Immature natural killer cell (primary cell): ENCODE measurements around the gene FBRSL1. TPM values are rescaled to one million over a fixed set of nuclear protein-coding genes. Genes with fewer than 3 reads are reported as not detected.

Experiments
- DNase-seq, 3 donors: peaks; one replicate each; pipeline ENCODE4 v3.0.0; 2022; ENCODE audit warnings: mixed read lengths in 1 of 3
- H3K27ac Mint-ChIP-seq, 6 donors: one replicate each; pipeline ENCODE4 v1.8.0; 2020; ENCODE audit warnings: mixed read lengths in 6 of 6, mild to moderate bottlenecking in 5 of 6, inconsistent platforms in 4 of 6, moderate library complexity in 3 of 6
- H3K27me3 Mint-ChIP-seq, 3 donors: one replicate each; pipeline ENCODE4 v1.8.0; 2020 to 2021; ENCODE audit warnings: low read depth in 3 of 3, mild to moderate bottlenecking in 3 of 3, mixed read lengths in 3 of 3, moderate library complexity in 3 of 3, inconsistent platforms in 1 of 3
- H3K36me3 Mint-ChIP-seq, 3 donors: one replicate each; pipeline ENCODE4 v1.8.0; 2020; ENCODE audit warnings: mixed read lengths in 3 of 3, inconsistent platforms in 2 of 3, mild to moderate bottlenecking in 2 of 3
- H3K4me1 Mint-ChIP-seq, 2 donors: one replicate each; pipeline ENCODE4 v1.8.0; 2020; ENCODE audit warnings: inconsistent platforms in 2 of 2, mild to moderate bottlenecking in 2 of 2, mixed read lengths in 2 of 2, moderate library complexity in 1 of 2
- H3K4me3 Mint-ChIP-seq, 5 donors: one replicate each; pipeline ENCODE4 v1.8.0; 2020; ENCODE audit warnings: mild to moderate bottlenecking in 5 of 5, mixed read lengths in 5 of 5, inconsistent platforms in 3 of 5, moderate library complexity in 3 of 5
- H3K9me3 Mint-ChIP-seq, 6 donors: one replicate each; pipeline ENCODE4 v1.8.0; 2020; ENCODE audit warnings: mild to moderate bottlenecking in 6 of 6, mixed read lengths in 6 of 6, inconsistent platforms in 4 of 6, moderate library complexity in 3 of 6
- polyA plus RNA-seq, 3 donors: library from polyadenylated mRNA; unstranded; fragments of 300-500 nt; fragmentation: Illumina TruSeq; gene quantifications; one replicate each; pipeline ENCODE4 v1.2.3, GENCODE V29; 2021

Gene FBRSL1
- polyA plus RNA-seq, 3 donors from 2014 or later, result 0.54 to 0.63 TPM; not detected in 1

DNA sequence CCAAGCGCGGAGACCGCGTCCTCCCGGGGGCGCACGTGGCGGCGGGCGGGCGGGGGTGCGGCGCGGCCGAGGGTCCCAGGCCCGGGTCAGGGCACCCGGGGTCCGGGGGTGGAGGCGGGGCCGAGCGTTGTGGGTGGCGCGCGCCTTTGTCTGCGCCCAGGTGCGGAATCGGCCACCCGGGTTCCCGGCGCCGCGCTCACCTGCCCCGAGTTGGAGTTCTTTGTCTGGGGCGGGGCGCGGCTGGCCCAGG, 70.3 kb downstream of the FBRSL1 start:
- DNase-seq, result no peak
- Mint-ChIP-seq H3K27ac (no peak overlapping the region), H3K9me3 (no peaks in the 10 kb centered on the region), H3K4me3 (no peak overlapping the region), H3K27me3 (peaks cover 2 to 11% (median 6%) of the 10 kb centered on the region in 3 donors), H3K36me3 (peaks cover 4 to 6% (median 4%) of the 10 kb centered on the region in 3 donors), H3K4me1 (peaks cover 16 to 19% of the 10 kb centered on the region in 2 donors)

DNA sequence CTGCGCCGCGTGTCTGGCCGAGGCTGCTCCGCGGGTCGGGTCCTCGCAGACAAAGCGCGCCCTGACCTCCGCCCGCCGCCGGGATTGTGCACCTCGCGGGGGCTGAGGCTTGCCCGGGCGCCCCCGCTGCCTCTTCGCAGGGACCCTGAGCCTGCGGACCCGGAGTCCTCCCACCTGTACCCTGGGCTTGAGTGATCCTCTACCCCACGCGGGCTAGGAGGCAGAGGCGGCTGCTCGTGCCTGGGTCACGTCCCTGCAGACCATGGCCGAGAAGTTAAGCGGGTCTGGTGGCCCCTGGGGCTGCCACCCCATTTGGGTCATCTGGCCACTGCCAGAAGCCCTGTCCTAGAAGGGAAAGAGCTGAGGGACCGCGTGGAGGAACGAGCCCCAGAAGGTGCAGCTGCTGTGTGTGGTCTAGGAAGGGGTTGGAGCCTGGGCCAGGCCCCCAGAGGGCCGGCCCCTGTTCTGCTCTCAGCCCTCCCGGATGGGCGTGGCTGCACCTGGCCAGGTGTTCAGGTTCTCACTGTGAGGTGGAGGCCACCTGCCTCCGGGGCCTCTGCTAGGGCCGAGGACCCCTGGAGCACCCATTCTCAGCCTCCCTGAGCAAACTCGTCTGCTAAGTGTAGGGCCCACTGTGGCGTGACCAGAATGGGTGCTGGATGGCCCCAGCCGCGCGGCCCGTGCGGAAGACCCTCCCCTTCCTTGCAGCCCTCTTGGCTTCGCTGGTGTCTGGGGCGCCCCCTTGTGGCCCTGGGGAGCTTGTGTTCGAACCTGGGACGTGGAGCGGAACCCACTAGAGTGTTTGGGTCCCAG, 70.9 kb downstream of the FBRSL1 start:
- DNase-seq, result peak; percentile 48 to 59 (median 49)
- peaks cover 4 to 7% (median 6%) of the 10 kb centered on the region in 3 donors for H3K36me3 Mint-ChIP-seq
- H3K4me1 Mint-ChIP-seq, result peaks cover 16 to 21% of the 10 kb centered on the region in 2 donors
- no peak overlapping the region for H3K27ac Mint-ChIP-seq
- H3K9me3 Mint-ChIP-seq, result no peaks in the 10 kb centered on the region
- peak overlapping the region in 4 of 5 donors; percentile 35 to 73 (median 68) for H3K4me3 Mint-ChIP-seq
- H3K27me3 Mint-ChIP-seq, result peaks cover 2 to 11% (median 6%) of the 10 kb centered on the region in 3 donors

Other genes starting within 250 kb of the FBRSL1 start
- gene GALNT9, start 160.6 kb upstream of the FBRSL1 start, polyA plus RNA-seq, result not detected
- gene LRCOL1, start 120.4 kb downstream of the FBRSL1 start, polyA plus RNA-seq, result not detected
- not detected for gene P2RX2, start 128.6 kb downstream of the FBRSL1 start, polyA plus RNA-seq
- 1 to 10 TPM; 2.2 to 8.8 (median 2.3) TPM for gene POLE, start 197.2 kb downstream of the FBRSL1 start, polyA plus RNA-seq
- gene PXMP2, start 197.4 kb downstream of the FBRSL1 start, polyA plus RNA-seq, result 10 to 100 TPM; 12.5 to 18.2 (median 17.3) TPM
- gene PGAM5, start 220.7 kb downstream of the FBRSL1 start, polyA plus RNA-seq, result 10 to 100 TPM; 12.1 to 19.6 (median 18.7) TPM